Neural cell (in vitro differentiated cells): ENCODE measurements around the gene NFIA. TPM values are rescaled to one million over a fixed set of nuclear protein-coding genes. Genes with fewer than 3 reads are reported as not detected.
"Not testable (repeated sequence)": the region's sequence is repeated elsewhere in the genome, so short reads cannot be mapped to it uniquely, and the experiment has no call there.

Source experiments
- H2AFZ ChIP-seq: fragments of 200-600, 300-800 bp; sonication (generic), shearing (Covaris generic); 2 replicates; pipeline ENCODE4 v1.6.0; 2014; ENCODE audit warnings: low read depth, mild to moderate bottlenecking, antibody characterized with exemption, low read length, moderate library complexity
- H3F3A ChIP-seq: fragments of 200-600 bp; shearing (Covaris generic); 2 replicates; pipeline ENCODE4 v1.6.1; 2016; ENCODE audit warnings: mild to moderate bottlenecking, moderate library complexity, mixed read lengths, antibody characterized with exemption, low read length; ENCODE audit not compliant: insufficient read depth, poor library complexity, severe bottlenecking
- H3K27ac ChIP-seq: fragments of 200-600, 300-800 bp; sonication (generic), shearing (Covaris generic); 2 replicates; pipeline ENCODE4 v1.5.1; 2014; ENCODE audit warnings: mild to moderate bottlenecking, low read length, moderate library complexity
- H3K27me3 ChIP-seq: fragments of 300-800, 200-600 bp; sonication (generic), shearing (Covaris generic); 2 replicates; pipeline ENCODE4 v1.6.0; 2014; ENCODE audit warnings: mild to moderate bottlenecking, low read depth, low read length, moderate library complexity; ENCODE audit not compliant: insufficient read depth
- H3K36me3 ChIP-seq: fragments of 300-800, 200-600 bp; sonication (generic), shearing (Covaris generic); 2 replicates; pipeline ENCODE4 v1.5.1; 2014; ENCODE audit warnings: mild to moderate bottlenecking, antibody characterized with exemption, low read length, moderate library complexity; ENCODE audit not compliant: insufficient read depth
- H3K4me2 ChIP-seq: fragments of 300-800, 200-600 bp; sonication (generic), shearing (Covaris generic); 2 replicates; pipeline ENCODE4 v1.6.0; 2014; ENCODE audit warnings: mild to moderate bottlenecking, low read length
- H3K4me3 ChIP-seq: fragments of 300-800, 200-600 bp; sonication (generic), shearing (Covaris generic); 2 replicates; pipeline ENCODE4 v1.5.1; 2014; ENCODE audit warnings: mild to moderate bottlenecking, low read length, moderate library complexity
- H3K79me2 ChIP-seq: fragments of 200-600 bp; shearing (Covaris generic); replicated peaks from 2 replicates; pipeline ENCODE4 v1.6.0; 2014; ENCODE audit warnings: mild to moderate bottlenecking, low read length, moderate library complexity; ENCODE audit not compliant: insufficient read depth
- H3K9ac ChIP-seq: fragments of 300-800, 200-600 bp; sonication (generic), shearing (Covaris generic); 2 replicates; pipeline ENCODE4 v1.6.1; 2016; ENCODE audit warnings: mild to moderate bottlenecking, low read length, mixed read lengths
- H3K9me2 ChIP-seq: fragments of 200-600 bp; shearing (Covaris generic); 2 replicates; pipeline ENCODE4 v1.6.1; 2016; ENCODE audit warnings: mild to moderate bottlenecking, low read length, mixed read lengths; ENCODE audit not compliant: insufficient read depth
- H3K9me3 ChIP-seq: fragments of 200-600, 300-800 bp; sonication (generic), shearing (Covaris generic); 2 replicates; pipeline ENCODE4 v1.6.1; 2016; ENCODE audit warnings: mild to moderate bottlenecking, mixed run types, low read length, moderate library complexity, mixed read lengths
- H4K20me1 ChIP-seq: fragments of 200-600 bp; shearing (Covaris generic); 2 replicates; pipeline ENCODE4 v1.6.1; 2016; ENCODE audit warnings: mild to moderate bottlenecking, mixed run types; ENCODE audit not compliant: insufficient read depth
- CTCF ChIP-seq: fragments of 450-650 bp; IDR thresholded peaks from 2 replicates; pipeline ENCODE4 v1.5.1; 2014; ENCODE audit warnings: antibody characterized with exemption, mild to moderate bottlenecking, moderate library complexity; ENCODE audit not compliant: poor library complexity, severe bottlenecking
- EP300 ChIP-seq: fragments of 450-650 bp; conservative IDR thresholded peaks from 2 replicates; pipeline ENCODE4 v1.6.1; 2014; ENCODE audit warnings: antibody characterized with exemption, mild to moderate bottlenecking, moderate library complexity; ENCODE audit not compliant: poor library complexity, severe bottlenecking
- EZH2 ChIP-seq: fragments of 200-600, 300-800 bp; shearing (Covaris generic), sonication (generic); IDR thresholded peaks from 2 replicates; pipeline ENCODE4 v1.6.1; 2014; ENCODE audit warnings: antibody characterized with exemption, low read length, borderline replicate concordance, mild to moderate bottlenecking; ENCODE audit not compliant: insufficient read depth, poor library complexity, severe bottlenecking
- MXI1 ChIP-seq: fragments of 450-650 bp; conservative IDR thresholded peaks from 2 replicates; pipeline ENCODE4 v1.6.1; 2014; ENCODE audit warnings: antibody characterized with exemption, mild to moderate bottlenecking; ENCODE audit not compliant: poor library complexity, severe bottlenecking
- POLR2AphosphoS5 ChIP-seq: IDR thresholded peaks from 2 replicates; pipeline ENCODE4 v1.6.1; 2012
- RAD21 ChIP-seq: fragments of 450-650 bp; conservative IDR thresholded peaks from 2 replicates; pipeline ENCODE4 v1.6.1; 2014; ENCODE audit warnings: antibody characterized with exemption, mild to moderate bottlenecking, moderate library complexity
- REST ChIP-seq: IDR thresholded peaks from 2 replicates; pipeline ENCODE4 v1.6.1; 2012; ENCODE audit warnings: borderline replicate concordance
- SMC3 ChIP-seq: fragments of 450-650 bp; conservative IDR thresholded peaks from 2 replicates; pipeline ENCODE4 v1.6.1; 2014; ENCODE audit warnings: antibody characterized with exemption, mild to moderate bottlenecking, moderate library complexity; ENCODE audit not compliant: poor library complexity
- TAF1 ChIP-seq: IDR thresholded peaks from 2 replicates; pipeline ENCODE4 v1.6.1; 2012; ENCODE audit warnings: low read depth
- polyA plus RNA-seq: library from polyadenylated mRNA; depleted of rRNA; stranded (reverse); fragments of >200 nt; gene quantifications from 2 replicates; pipeline ENCODE4 v1.2.3, GENCODE V29; 2014

Gene NFIA
- polyA plus RNA-seq, 1 donor from 2014 or later = 0.47 TPM

- no peaks in the 10 kb centered on the region for H3K9me2 ChIP-seq
- no peak overlapping the region for H3K4me2 ChIP-seq
- no peak overlapping the region for H3K9ac ChIP-seq
- H3K27me3 ChIP-seq = no peaks in the 10 kb centered on the region
- H3K9me3 ChIP-seq = no peaks in the 10 kb centered on the region
- no peaks in the 10 kb centered on the region for H3K79me2 ChIP-seq
- no peak for TF ChIP-seq REST
- TF ChIP-seq POLR2AphosphoS5 = no peak
- no peak for TF ChIP-seq CTCF
- TF ChIP-seq EZH2 = no peak
- TF ChIP-seq EP300 = no peak
- no peak for TF ChIP-seq RAD21
- no peak for TF ChIP-seq MXI1
- TF ChIP-seq TAF1 = no peak
- H3F3A ChIP-seq = no peaks in the 10 kb centered on the region
- no peaks in the 10 kb centered on the region for H4K20me1 ChIP-seq
- H2AFZ ChIP-seq = no peak overlapping the region
- H3K36me3 ChIP-seq = no peaks in the 10 kb centered on the region
- no peak overlapping the region for H3K27ac ChIP-seq
- H3K4me3 ChIP-seq = no peak overlapping the region
Observed at GRCh38 chr1:61277121-61277690, 194.8 kb downstream of the NFIA start.

GRCh38 chr1:61278503-61278902 lies 196.1 kb downstream of the NFIA start:
- H3K4me2 ChIP-seq, H3K9me2 ChIP-seq, H3K9ac ChIP-seq, H3K9me3 ChIP-seq, H3K36me3 ChIP-seq, H4K20me1 ChIP-seq, H3K27ac ChIP-seq, H3K27me3 ChIP-seq, H3K4me3 ChIP-seq, H2AFZ ChIP-seq, H3F3A ChIP-seq, H3K79me2 ChIP-seq: not testable (repeated sequence)

- no peaks in the 10 kb centered on the region for H4K20me1 ChIP-seq
- H3K4me3 ChIP-seq = no peak overlapping the region
- no peaks in the 10 kb centered on the region for H3K79me2 ChIP-seq
- no peak overlapping the region for H3K27ac ChIP-seq
- no peaks in the 10 kb centered on the region for H3K27me3 ChIP-seq
- no peak overlapping the region for H3K4me2 ChIP-seq
- TF ChIP-seq CTCF (no peak), EZH2 (no peak), SMC3 (no peak), MXI1 (no peak), TAF1 (no peak), POLR2AphosphoS5 (no peak), RAD21 (no peak), REST (no peak), EP300 (no peak)
- H3K9me3 ChIP-seq = no peaks in the 10 kb centered on the region
- no peak overlapping the region for H2AFZ ChIP-seq
- no peak overlapping the region for H3K9ac ChIP-seq
- H3F3A ChIP-seq = no peaks in the 10 kb centered on the region
- no peaks in the 10 kb centered on the region for H3K36me3 ChIP-seq
- no peaks in the 10 kb centered on the region for H3K9me2 ChIP-seq
Observed at GRCh38 chr1:61278966-61279365, 196.6 kb downstream of the NFIA start.
